HepG2 (cell line): ENCODE results near the gene TRANK1. TPM values are rescaled to one million over a fixed set of nuclear protein-coding genes. Genes with fewer than 3 reads are reported as not detected.
A peak's percentile ranks its signal among the peaks of the same experiment; 100 is the strongest.

Source experiments
- DR1 ChIP-seq: sonication (generic); formaldehyde crosslinking; IDR thresholded peaks from 2 replicates; pipeline ENCODE4 v1.8.0; 2021; ENCODE audit warnings: mild to moderate bottlenecking, missing genetic modification reagents, inconsistent platforms
- ELF1 ChIP-seq: sonication (generic); formaldehyde crosslinking; IDR thresholded peaks from 2 replicates; pipeline ENCODE4 v1.4.0; 2020; ENCODE audit warnings: missing genetic modification reagents
- FOXO4 ChIP-seq: sonication (generic); formaldehyde crosslinking; conservative IDR thresholded peaks from 2 replicates; pipeline ENCODE4 v1.8.1; 2023; ENCODE audit warnings: missing genetic modification reagents
- GRHL1 ChIP-seq: sonication (generic); formaldehyde crosslinking; conservative IDR thresholded peaks from 2 replicates; pipeline ENCODE4 v1.8.0; 2022; ENCODE audit warnings: missing genetic modification reagents
- HNRNPL ChIP-seq: fragments of 200-400 bp; formaldehyde crosslinking; IDR thresholded peaks from 2 replicates; pipeline ENCODE4 v1.6.1; 2017; ENCODE audit warnings: mild to moderate bottlenecking, low read depth, low read length
- KDM4B ChIP-seq: sonication (generic); formaldehyde crosslinking; IDR thresholded peaks from 2 replicates; pipeline ENCODE4 v1.4.0; 2020; ENCODE audit warnings: missing genetic modification reagents
- MTF1 ChIP-seq: sonication (generic); formaldehyde crosslinking; IDR thresholded peaks from 2 replicates; pipeline ENCODE4 v1.5.0; 2020; ENCODE audit warnings: missing genetic modification reagents
- NCOA1 ChIP-seq: sonication (generic); formaldehyde crosslinking; IDR thresholded peaks from 2 replicates; pipeline ENCODE4 v1.9.0; 2021; ENCODE audit warnings: missing genetic modification reagents
- PHF8 ChIP-seq: sonication (generic); formaldehyde crosslinking; IDR thresholded peaks from 2 replicates; pipeline ENCODE4 v1.5.0; 2020; ENCODE audit warnings: missing genetic modification reagents
- REST ChIP-seq, 2 experiments: IDR thresholded peaks; 2 replicates each; pipeline ENCODE4 v1.6.1; 2011 to 2012; ENCODE audit warnings: low read length in 2 of 2, borderline replicate concordance in 1 of 2, low read depth in 1 of 2, mild to moderate bottlenecking in 1 of 2, moderate library complexity in 1 of 2
- RXRB ChIP-seq: IDR thresholded peaks from 2 replicates; pipeline ENCODE4 v1.6.1; 2016; ENCODE audit warnings: borderline replicate concordance, missing genetic modification reagents, missing compliant biosample characterization
- SIX4 ChIP-seq: sonication (generic); formaldehyde crosslinking; IDR thresholded peaks from 2 replicates; pipeline ENCODE4 v1.4.0; 2020; ENCODE audit warnings: missing genetic modification reagents
- SMAD1 ChIP-seq: sonication (generic); formaldehyde crosslinking; IDR thresholded peaks from 2 replicates; pipeline ENCODE4 v1.4.0; 2020; ENCODE audit warnings: missing genetic modification reagents, low read depth, mild to moderate bottlenecking, borderline replicate concordance
- TRIM22 ChIP-seq: fragments of 450-650 bp; IDR thresholded peaks from 2 replicates; pipeline ENCODE4 v1.6.1; 2017
- ZNF138 ChIP-seq: sonication (generic); formaldehyde crosslinking; IDR thresholded peaks from 2 replicates; pipeline ENCODE4 v1.5.0; 2020; ENCODE audit warnings: mild to moderate bottlenecking, low read depth, missing genetic modification reagents
- ZNF333 ChIP-seq: sonication (generic); formaldehyde crosslinking; IDR thresholded peaks from 2 replicates; pipeline ENCODE4 v1.4.0; 2020; ENCODE audit warnings: mild to moderate bottlenecking, missing genetic modification reagents, borderline replicate concordance
- ZNF557 ChIP-seq: sonication (generic); formaldehyde crosslinking; IDR thresholded peaks from 2 replicates; pipeline ENCODE4 v1.4.0; 2020; ENCODE audit warnings: missing genetic modification reagents
- ZNF878 ChIP-seq: sonication (generic); formaldehyde crosslinking; IDR thresholded peaks from 2 replicates; pipeline ENCODE4 v1.8.1; 2023; ENCODE audit warnings: mild to moderate bottlenecking, missing genetic modification reagents, moderate library complexity
- polyA plus RNA-seq, 8 experiments: library from polyadenylated mRNA; depleted of rRNA in 3 of 8; stranded (reverse) in 7 of 8; unstranded in 1 of 8; fragments of >200 nt; fragmentation: Illumina TruSeq in 4 of 8; extraction: Trizol in 4 of 8; gene quantifications; 2 replicates each; pipeline versions ENCODE4 v1.2.1 to v1.2.3, GENCODE V29; 2011 to 2016; ENCODE audit warnings: low read depth in 4 of 8, missing spikeins in 1 of 8, mixed read lengths in 1 of 8; ENCODE audit not compliant: insufficient read depth in 1 of 8
- total RNA-seq, 5 experiments: library from RNA; depleted of rRNA; stranded (reverse); fragments of >200 nt; fragmentation: Illumina TruSeq; extraction: Trizol; gene quantifications; 2 replicates each; pipeline ENCODE4 v1.2.3, GENCODE V29; 2016; ENCODE audit warnings: low read depth in 1 of 5
- TF ChIP-seq, protein P1 (sequence below): sonication (generic); formaldehyde crosslinking; IDR thresholded peaks from 2 replicates; pipeline ENCODE4 v1.5.1; 2020; ENCODE audit warnings: missing genetic modification reagents, mild to moderate bottlenecking, borderline replicate concordance

The TRANK1 gene
- total and polyA plus RNA-seq, 2 of the 13 experiments (the other 11 are each of a cell fraction or from before 2014, with no cell fraction given) = 0.13 to 0.32 TPM

- TF ChIP-seq NCOA1 = peak; percentile 59
- peak; percentile 97 for TF ChIP-seq PHF8 (CRISPR knock-in tag)
- no peak for TF ChIP-seq SMAD1 (CRISPR knock-in tag)
- TF ChIP-seq RXRB = peak; percentile 48; the same call in 1 of the 2 replicates
- no peak for TF ChIP-seq HNRNPL
- TF ChIP-seq ZNF333 (CRISPR knock-in tag) = no peak
- no peak; the same call in 1 of the 2 replicates for TF ChIP-seq KDM4B (CRISPR knock-in tag)
- peak; percentile 90 for TF ChIP-seq DR1 (CRISPR knock-in tag)
- TF ChIP-seq ELF1 (CRISPR knock-in tag) = no peak
- TF ChIP-seq GRHL1 (CRISPR knock-in tag) = no peak
- TF ChIP-seq TRIM22 = no peak
- no peak for TF ChIP-seq FOXO4 (CRISPR knock-in tag)
- no peak for TF ChIP-seq SIX4
- TF ChIP-seq, protein P1, sequence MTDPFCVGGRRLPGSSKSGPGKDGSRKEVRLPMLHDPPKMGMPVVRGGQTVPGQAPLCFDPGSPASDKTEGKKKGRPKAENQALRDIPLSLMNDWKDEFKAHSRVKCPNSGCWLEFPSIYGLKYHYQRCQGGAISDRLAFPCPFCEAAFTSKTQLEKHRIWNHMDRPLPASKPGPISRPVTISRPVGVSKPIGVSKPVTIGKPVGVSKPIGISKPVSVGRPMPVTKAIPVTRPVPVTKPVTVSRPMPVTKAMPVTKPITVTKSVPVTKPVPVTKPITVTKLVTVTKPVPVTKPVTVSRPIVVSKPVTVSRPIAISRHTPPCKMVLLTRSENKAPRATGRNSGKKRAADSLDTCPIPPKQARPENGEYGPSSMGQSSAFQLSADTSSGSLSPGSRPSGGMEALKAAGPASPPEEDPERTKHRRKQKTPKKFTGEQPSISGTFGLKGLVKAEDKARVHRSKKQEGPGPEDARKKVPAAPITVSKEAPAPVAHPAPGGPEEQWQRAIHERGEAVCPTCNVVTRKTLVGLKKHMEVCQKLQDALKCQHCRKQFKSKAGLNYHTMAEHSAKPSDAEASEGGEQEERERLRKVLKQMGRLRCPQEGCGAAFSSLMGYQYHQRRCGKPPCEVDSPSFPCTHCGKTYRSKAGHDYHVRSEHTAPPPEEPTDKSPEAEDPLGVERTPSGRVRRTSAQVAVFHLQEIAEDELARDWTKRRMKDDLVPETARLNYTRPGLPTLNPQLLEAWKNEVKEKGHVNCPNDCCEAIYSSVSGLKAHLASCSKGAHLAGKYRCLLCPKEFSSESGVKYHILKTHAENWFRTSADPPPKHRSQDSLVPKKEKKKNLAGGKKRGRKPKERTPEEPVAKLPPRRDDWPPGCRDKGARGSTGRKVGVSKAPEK = no peak
- TF ChIP-seq MTF1 (CRISPR knock-in tag) = 0 out of 2 replicates have a peak, but pooled peaks have one; percentile 45
- TF ChIP-seq ZNF138 (CRISPR knock-in tag) = no peak
- TF ChIP-seq REST (IDR thresholded peaks at IDR 0.05; ENCODE audit: borderline replicate concordance in 1 of 2, low read depth in 1 of 2, low read length in 2 of 2) = peak in 1 of 2 experiments; percentile 47; a peak in 1 of 4 replicates
- TF ChIP-seq ZNF557 = 0 out of 2 replicates have a peak, but pooled peaks have one; percentile 45
- no peak for TF ChIP-seq ZNF878 (CRISPR knock-in tag)
Measured at GRCh38 chr3:36992806-36993325, 48.0 kb upstream of the TRANK1 start, which contains the start of gene EPM2AIP1 (continued).
